CD4-positive, alpha-beta T cell treated with Interferon gamma for 1 hour (primary cell): ENCODE results near the gene U2AF1L4.

ENCODE experiments used
- DNase-seq: peaks from one replicate; pipeline ENCODE4 v3.0.0-alpha.2; 2020

The U2AF1L4 gene

GRCh38 chr19:35740423-35741202 is 4.6 kb downstream of the U2AF1L4 start:
- peak; percentile 95 for DNase-seq

DNA sequence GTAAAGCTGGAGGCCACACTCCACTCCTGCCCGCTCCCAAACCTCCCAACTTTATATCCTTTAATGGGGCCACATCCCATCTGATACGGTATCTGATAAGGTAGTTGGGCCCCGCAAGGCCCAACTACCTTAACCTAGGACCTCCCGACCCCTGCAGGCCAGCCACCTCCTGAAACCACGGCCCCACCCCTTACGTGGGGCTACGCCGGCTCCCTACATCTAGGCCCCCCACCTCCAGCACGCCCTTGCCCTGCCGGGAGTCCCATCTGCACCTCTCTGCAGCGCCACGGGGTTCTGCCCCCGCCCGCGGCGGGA is 5.2 kb downstream of the U2AF1L4 start:
- no peak for DNase-seq

DNA sequence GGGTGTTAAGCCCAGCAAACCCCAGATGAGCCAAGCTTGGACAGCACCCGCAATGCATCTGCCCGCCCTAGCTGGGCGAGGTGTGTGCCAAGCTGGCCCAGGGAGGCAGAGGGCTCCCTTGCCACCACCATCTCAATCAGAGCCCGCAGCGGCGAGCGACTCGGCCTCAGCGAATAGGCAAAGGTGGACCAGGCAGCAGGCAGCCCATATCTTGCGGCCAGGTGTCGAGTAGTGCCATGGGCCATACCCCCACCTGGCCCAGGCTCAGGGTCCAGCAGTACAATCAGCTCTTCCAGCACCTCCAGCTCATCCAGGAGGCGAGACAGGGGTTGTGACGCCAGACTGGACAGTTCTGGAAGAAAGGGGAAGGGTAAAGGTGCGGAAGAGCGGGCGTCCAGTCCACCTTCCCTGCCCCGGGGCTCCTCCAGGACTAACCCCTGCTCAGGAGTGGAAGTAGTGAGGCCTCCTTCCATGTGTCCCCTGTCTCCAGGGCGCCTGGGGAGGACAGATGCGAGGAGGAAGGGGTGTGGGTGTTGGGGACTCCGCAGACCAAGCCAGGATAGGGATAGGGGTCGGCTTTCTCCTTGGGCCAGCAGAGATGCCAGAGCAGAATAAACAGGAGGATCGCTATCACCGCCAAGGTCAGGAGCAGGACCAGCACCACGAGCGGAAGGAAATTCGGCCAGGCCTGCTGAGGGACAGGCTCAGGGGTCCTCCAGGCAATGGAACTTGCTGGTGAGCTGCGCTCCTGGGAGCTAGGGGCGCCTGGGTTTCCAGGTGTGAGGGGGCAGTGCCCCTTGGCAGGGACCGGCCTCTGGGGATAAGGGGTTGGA is 5.7 kb downstream of the U2AF1L4 start:
- DNase-seq = no peak

DNA sequence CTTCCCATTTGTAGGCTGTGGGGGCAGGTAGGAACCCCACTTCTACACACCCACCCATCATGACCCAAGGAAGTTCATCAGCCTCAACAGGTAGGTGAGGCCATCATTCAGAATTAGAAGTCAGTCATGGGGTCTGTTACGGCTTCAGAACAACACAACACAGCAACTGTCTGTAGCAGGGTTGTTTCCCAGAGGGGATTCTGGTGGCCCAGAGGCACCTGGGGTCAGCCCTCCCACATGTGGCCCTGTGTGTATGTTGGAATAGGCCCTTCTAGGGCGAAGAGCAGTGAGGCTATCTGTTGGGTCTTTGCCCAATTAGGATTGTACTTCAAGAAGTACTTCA is 6.4 kb downstream of the U2AF1L4 start:
- DNase-seq = no peak

- DNase-seq = no peak
Measured at GRCh38 chr19:35738021-35738886, 7.0 kb downstream of the U2AF1L4 start.

DNA sequence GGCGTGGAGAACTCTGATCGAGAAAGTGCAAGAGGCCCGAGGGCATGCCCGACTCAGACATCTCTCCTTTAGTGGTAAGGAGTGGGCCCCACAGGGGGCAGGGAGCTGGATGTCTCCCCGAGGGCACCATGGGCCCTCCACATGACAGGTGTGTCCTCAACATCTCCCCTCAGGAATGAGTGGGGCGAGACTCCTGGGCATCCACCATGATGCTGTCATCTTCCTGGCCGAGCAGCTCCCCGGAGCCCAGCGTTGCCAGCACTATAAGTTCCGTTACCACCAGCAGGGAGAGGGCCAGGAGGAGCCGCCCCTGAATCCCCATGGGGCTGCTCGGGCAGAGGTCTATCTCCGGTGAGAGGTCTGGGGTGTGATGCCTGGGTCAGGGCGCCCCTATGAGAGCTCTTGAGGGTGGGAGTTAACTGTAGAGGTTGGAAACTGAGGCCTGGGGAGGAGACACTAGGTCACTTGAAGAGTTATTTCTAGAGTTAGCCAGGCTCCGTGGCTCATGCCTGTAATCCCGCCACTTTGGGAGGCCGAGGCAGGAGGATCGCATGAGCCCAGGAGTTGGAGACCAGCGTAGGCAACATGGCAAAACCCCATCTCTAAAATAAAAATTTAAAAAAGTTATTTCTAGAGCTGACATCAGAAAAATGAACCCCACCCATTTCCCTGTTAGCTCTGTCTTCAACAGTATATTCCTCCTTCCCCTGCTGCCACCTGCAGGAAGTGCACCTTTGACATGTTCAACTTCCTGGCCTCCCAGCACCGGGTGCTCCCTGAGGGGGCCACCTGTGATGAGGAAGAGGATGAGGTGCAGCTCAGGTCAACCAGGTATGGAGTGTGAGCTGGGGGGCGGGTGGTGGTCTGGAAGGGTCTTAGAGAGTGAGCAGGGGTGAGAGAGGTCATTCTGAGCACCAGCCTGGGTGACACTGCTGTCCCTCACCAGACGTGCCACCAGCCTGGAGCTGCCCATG is 8.0 kb downstream of the U2AF1L4 start:
- no peak for DNase-seq

DNA sequence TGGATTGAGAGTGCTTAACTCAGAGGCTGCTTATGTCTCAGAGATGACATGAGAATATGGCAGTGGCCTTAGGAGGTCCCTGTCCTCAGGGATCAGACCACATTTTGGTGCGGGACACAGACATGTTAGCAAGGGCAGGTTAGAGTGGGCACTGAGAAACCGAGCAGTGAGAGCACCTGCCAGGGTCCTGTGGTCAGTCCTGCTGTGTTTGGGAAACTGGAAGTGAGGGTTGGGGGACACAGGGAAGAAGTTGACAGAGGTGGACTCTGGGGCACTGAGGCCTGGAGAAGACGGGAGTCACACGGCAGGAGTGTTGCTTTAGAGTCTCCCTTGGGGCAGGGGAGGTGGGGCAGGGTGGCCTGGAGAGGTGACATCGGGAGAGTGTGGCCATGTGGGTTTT is 10.3 kb downstream of the U2AF1L4 start:
- no peak for DNase-seq

- DNase-seq = no peak
Measured at GRCh38 chr19:35734273-35734672, 10.9 kb downstream of the U2AF1L4 start.

GRCh38 chr19:35733180-35734125 is 11.8 kb downstream of the U2AF1L4 start:
- no peak for DNase-seq

DNA sequence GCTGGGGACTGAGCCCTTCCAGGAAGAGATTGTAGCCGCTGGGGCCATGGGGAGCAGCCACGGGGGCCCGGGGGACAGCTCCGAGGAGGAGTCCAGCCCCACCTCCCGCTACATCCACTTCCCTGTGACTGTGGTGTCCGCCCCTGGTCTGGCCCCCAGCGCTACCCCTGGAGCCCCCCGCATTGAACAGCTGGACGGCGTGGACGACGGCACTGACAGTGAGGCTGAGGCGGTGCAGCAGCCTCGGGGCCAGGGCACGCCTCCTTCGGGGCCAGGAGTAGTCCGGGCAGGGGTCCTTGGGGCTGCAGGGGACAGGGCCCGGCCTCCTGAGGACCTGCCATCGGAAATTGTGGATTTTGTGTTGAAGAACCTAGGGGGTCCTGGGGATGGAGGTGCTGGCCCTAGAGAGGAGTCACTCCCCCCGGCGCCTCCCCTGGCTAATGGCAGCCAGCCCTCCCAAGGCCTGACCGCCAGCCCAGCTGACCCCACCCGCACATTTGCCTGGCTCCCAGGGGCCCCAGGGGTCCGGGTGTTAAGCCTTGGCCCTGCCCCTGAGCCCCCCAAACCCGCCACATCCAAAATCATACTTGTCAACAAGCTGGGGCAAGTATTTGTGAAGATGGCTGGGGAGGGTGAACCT is 12.6 kb downstream of the U2AF1L4 start:
- no peak for DNase-seq

GRCh38 chr19:35731779-35732405 is 13.3 kb downstream of the U2AF1L4 start:
- no peak for DNase-seq

DNA sequence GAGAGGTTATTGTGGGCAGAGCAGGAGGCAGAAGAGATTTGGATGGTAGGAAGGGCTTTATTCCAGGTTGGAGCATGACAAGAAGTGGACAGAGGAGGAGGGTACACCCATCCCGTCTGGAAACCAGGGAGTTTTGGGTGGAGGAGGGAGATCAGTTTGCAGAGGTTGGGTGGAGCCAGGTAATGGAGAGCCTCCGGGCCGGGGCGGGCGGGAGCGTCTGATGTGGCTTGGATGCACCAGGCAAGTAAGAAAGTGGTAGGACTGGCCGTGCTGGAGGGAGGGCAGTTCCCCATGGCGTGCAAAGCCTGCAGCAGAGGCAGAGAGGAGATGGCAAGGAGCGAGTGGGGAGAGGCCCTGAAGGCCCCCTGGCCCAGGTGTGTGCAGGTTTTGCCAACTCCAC is 13.9 kb downstream of the U2AF1L4 start:
- DNase-seq = no peak

- no peak for DNase-seq
Measured at GRCh38 chr19:35730326-35730725, 14.9 kb downstream of the U2AF1L4 start.

- no peak for DNase-seq
Measured at GRCh38 chr19:35729763-35730162, 15.5 kb downstream of the U2AF1L4 start.

DNA sequence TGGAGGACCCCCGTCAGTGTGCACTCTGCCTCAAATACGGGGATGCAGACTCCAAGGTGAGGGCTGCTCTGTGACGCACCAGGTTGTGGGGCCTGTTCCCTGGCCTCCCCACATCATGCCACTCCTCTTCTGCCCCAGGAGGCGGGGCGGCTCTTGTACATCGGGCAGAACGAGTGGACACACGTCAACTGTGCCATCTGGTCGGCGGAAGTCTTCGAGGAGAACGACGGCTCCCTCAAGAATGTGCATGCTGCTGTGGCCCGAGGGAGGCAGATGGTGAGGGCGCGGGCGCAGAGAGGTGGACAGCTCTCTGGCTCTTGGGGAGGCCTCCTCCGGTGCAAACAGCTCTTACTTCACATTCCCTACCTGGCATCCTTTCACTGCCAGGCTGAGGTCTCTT is 16.2 kb downstream of the U2AF1L4 start:
- no peak for DNase-seq

DNA sequence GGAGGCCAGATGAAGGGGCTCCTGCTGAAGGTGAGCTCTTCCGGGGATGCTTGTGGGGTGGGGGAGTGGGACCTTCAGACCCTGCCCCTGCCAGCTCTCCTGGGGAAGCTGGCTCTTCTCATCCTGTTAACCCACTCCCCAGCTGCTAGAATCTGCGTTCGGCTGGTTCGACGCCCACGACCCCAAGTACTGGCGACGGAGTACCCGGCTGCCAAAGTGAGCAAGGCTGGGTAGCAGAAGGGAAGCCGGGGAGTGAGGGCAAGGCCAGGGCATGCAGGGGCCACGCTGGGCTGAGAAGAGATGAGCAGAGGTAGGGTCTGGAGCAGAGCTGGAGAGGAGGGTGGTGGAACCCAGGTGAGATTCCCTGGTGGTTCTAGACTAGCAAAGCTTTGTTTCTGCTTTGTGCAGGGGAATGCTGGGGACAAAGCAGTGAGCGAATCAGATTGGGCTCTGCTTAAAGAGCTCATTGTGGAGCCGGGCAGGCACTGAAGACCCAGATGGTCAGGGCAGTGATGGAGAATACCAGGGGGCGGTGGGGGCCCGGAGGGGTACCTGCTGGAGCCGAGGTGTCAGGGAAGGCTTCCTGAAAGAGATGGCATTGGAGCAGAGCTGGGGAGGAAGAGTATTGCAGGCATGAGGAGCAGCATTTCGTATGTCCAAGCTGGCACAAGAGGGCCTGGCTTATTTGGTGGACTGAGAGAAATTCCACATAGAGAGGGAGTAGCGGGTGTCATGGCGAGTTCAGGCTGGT is 17.1 kb downstream of the U2AF1L4 start:
- no peak for DNase-seq

DNA sequence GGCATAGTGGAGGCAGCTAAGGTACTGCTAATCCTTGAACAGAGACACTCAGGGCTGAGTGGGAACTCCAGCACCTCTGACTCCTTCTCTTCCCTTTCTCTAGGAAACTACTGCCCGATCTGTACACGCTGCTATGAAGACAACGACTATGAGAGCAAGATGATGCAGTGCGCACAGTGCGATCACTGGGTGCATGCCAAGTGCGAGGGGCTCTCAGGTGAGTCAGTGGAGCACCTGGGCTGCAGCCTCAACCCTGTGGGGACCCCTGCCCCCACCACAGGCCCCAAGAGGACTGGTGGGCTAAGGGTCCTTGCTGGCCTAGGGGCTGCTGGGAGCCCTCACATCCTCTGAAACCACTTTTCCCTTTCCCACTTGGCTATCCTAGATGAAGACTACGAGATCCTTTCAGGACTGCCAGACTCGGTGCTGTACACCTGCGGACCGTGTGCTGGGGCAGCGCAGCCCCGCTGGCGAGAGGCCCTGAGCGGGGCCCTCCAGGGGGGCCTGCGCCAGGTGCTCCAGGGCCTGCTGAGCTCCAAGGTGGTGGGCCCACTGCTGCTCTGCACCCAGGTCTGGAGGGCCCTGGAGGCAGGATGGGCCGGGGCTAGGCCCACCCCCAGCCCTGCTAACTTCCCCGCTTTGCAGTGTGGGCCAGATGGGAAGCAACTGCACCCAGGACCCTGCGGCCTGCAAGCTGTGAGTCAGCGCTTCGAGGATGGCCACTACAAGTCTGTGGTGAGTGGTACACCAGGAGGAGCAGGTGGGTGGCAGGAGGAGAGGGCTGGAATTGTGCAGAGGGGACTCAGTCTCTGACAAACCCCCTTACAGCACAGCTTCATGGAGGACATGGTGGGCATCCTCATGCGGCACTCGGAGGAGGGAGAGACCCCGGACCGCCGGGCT is 17.9 kb downstream of the U2AF1L4 start:
- no peak for DNase-seq

- DNase-seq = no peak
Measured at GRCh38 chr19:35725216-35725861, 19.9 kb downstream of the U2AF1L4 start.
